22Rv1 (cell line): ENCODE data around the gene DTYMK.

ENCODE experiments used
- ZFX ChIP-seq: fragments of 450-650 bp; IDR thresholded peaks from 2 replicates; pipeline ENCODE4 v1.6.1; 2017; ENCODE audit warnings: antibody characterized with exemption, borderline replicate concordance
- TF ChIP-seq, protein P1 (sequence below): fragments of 450-650 bp; IDR thresholded peaks from 2 replicates; pipeline ENCODE4 v1.5.1; 2017; ENCODE audit warnings: mild to moderate bottlenecking

DNA sequence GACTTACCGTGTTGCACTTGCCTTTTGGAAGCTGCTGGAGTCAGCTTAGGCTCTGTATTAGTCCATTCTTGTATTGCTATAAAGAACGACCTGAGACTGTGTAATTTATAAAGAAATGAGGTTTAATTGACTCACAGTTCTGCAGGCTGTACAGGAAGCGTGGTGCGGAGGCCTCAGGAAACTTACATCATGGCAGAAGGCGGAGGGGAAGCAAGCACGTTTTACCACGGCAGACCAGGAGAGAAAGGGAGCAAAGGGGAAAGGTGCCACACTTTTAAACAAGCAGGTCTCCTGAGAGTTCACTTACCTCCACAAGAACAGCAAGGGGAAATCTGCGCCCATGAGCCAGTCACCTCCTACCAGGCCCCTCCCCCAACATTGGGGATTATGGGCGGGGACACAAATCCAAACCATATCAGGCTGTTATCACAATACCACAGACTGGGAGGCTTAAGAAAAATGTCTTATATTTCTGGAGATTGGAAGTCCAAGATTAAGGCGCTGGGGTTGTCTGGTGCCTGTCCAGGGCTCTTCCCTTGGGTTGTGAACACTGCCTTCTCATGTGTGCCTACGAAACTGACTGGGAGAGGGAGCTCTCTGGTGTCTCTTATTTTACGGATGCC is 44.2 kb upstream of the DTYMK start:
- TF ChIP-seq, protein P1, sequence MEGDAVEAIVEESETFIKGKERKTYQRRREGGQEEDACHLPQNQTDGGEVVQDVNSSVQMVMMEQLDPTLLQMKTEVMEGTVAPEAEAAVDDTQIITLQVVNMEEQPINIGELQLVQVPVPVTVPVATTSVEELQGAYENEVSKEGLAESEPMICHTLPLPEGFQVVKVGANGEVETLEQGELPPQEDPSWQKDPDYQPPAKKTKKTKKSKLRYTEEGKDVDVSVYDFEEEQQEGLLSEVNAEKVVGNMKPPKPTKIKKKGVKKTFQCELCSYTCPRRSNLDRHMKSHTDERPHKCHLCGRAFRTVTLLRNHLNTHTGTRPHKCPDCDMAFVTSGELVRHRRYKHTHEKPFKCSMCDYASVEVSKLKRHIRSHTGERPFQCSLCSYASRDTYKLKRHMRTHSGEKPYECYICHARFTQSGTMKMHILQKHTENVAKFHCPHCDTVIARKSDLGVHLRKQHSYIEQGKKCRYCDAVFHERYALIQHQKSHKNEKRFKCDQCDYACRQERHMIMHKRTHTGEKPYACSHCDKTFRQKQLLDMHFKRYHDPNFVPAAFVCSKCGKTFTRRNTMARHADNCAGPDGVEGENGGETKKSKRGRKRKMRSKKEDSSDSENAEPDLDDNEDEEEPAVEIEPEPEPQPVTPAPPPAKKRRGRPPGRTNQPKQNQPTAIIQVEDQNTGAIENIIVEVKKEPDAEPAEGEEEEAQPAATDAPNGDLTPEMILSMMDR, result no peak
- TF ChIP-seq ZFX, result no peak
